Loucy (cell line): ENCODE measurements around the gene SLC7A9.

Source experiments
- H2AFZ ChIP-seq: fragments of 200-600 bp; sonication (generic); 2 replicates; pipeline ENCODE4 v1.6.0; 2016; ENCODE audit warnings: antibody characterized with exemption, mild to moderate bottlenecking, low read length, moderate library complexity
- H3F3A ChIP-seq: fragments of 200-600 bp; 2 replicates; pipeline ENCODE4 v1.6.0; 2016; ENCODE audit warnings: antibody characterized with exemption, low read depth, mild to moderate bottlenecking
- H3K27me3 ChIP-seq: fragments of 200-600 bp; sonication (generic); 2 replicates; pipeline ENCODE4 v1.6.1; 2014; ENCODE audit warnings: low read length, mild to moderate bottlenecking; ENCODE audit not compliant: insufficient read depth, poor library complexity, severe bottlenecking
- H3K36me3 ChIP-seq: fragments of 200-600 bp; sonication (generic); 2 replicates; pipeline ENCODE4 v1.6.1; 2016; ENCODE audit warnings: low read length; ENCODE audit not compliant: insufficient read depth
- H3K4me1 ChIP-seq: fragments of 200-600 bp; sonication (generic); 2 replicates; pipeline ENCODE4 v1.5.1; 2014; ENCODE audit warnings: low read length, mild to moderate bottlenecking; ENCODE audit not compliant: insufficient read depth, poor library complexity, severe bottlenecking
- H3K4me2 ChIP-seq: fragments of 200-600 bp; sonication (generic); 2 replicates; pipeline ENCODE4 v1.6.0; 2014; ENCODE audit warnings: antibody characterized with exemption, low read length, low read depth, mild to moderate bottlenecking; ENCODE audit not compliant: poor library complexity, severe bottlenecking
- H3K4me3 ChIP-seq: fragments of 200-600 bp; sonication (generic); 2 replicates; pipeline ENCODE4 v1.5.1; 2014; ENCODE audit warnings: low read length, mild to moderate bottlenecking, mixed read lengths; ENCODE audit not compliant: poor library complexity, severe bottlenecking
- H3K79me2 ChIP-seq: fragments of 200-600 bp; sonication (generic); 2 replicates; pipeline ENCODE4 v1.6.1; 2014; ENCODE audit warnings: low read length; ENCODE audit not compliant: insufficient read depth
- H3K9ac ChIP-seq: fragments of 200-600 bp; sonication (generic); 2 replicates; pipeline ENCODE4 v1.6.0; 2014; ENCODE audit warnings: mild to moderate bottlenecking, low read depth, low read length, moderate library complexity; ENCODE audit not compliant: poor library complexity, severe bottlenecking
- H3K9me2 ChIP-seq: fragments of 200-600 bp; sonication (generic); replicated peaks from 2 replicates; pipeline ENCODE4 v1.6.1; 2016; ENCODE audit warnings: low read depth, low read length, mixed read lengths
- H3K9me3 ChIP-seq: fragments of 200-600 bp; sonication (generic); 2 replicates; pipeline ENCODE4 v1.6.1; 2014; ENCODE audit warnings: mild to moderate bottlenecking, antibody characterized with exemption, low read length, low read depth; ENCODE audit not compliant: insufficient read depth
- H4K20me1 ChIP-seq: fragments of 200-600 bp; sonication (generic); 2 replicates; pipeline ENCODE4 v1.6.0; 2014; ENCODE audit warnings: antibody characterized with exemption, low read length, mild to moderate bottlenecking; ENCODE audit not compliant: insufficient read depth, poor library complexity, severe bottlenecking
- CTCF ChIP-seq: fragments of 200-600 bp; sonication (generic); conservative IDR thresholded peaks from 2 replicates; pipeline ENCODE4 v1.5.1; 2014; ENCODE audit warnings: mild to moderate bottlenecking, antibody characterized with exemption, low read length
- EZH2phosphoT487 ChIP-seq: fragments of 200-600 bp; IDR thresholded peaks from 2 replicates; pipeline ENCODE4 v1.6.1; 2018; ENCODE audit warnings: antibody characterized with exemption, mild to moderate bottlenecking, moderate library complexity, borderline replicate concordance

The SLC7A9 gene

GRCh38 chr19:32896516-32897214 lies 27.1 kb upstream of the SLC7A9 start:
- Histone ChIP-seq H3K9me2 (no peaks in the 10 kb centered on the region), H3K9ac (no peak overlapping the region), H3K27me3 (no peaks in the 10 kb centered on the region), H3K4me2 (no peak overlapping the region), H3K36me3 (peaks cover 5% of the 10 kb centered on the region; the same call in 1 of the 2 replicates), H3K4me1 (peaks cover 6% of the 10 kb centered on the region), H2AFZ (no peak overlapping the region), H3K4me3 (no peak overlapping the region), H3K79me2 (no peaks in the 10 kb centered on the region), H3K9me3 (peaks cover 2% of the 10 kb centered on the region; the same call in 1 of the 2 replicates), H3F3A (no peaks in the 10 kb centered on the region), H4K20me1 (no peaks in the 10 kb centered on the region)
- no peak for TF ChIP-seq CTCF
- TF ChIP-seq EZH2phosphoT487, result no peak

- TF ChIP-seq CTCF (no peak), EZH2phosphoT487 (no peak)
- H3K36me3 ChIP-seq, result peaks cover 5% of the 10 kb centered on the region; the same call in 1 of the 2 replicates
- no peak overlapping the region for H3K4me2 ChIP-seq
Measured at GRCh38 chr19:32895384-32895783, 25.8 kb upstream of the SLC7A9 start.

GRCh38 chr19:32891609-32892008 lies 22.0 kb upstream of the SLC7A9 start:
- Histone ChIP-seq H3K9ac (no peak overlapping the region), H3K9me2 (no peaks in the 10 kb centered on the region), H3K79me2 (no peaks in the 10 kb centered on the region), H3K27me3 (no peaks in the 10 kb centered on the region), H2AFZ (no peak overlapping the region), H3K4me1 (peaks cover 1% of the 10 kb centered on the region), H3F3A (no peaks in the 10 kb centered on the region), H3K4me3 (no peak overlapping the region), H3K36me3 (no peaks in the 10 kb centered on the region), H4K20me1 (no peaks in the 10 kb centered on the region), H3K9me3 (peaks cover 5% of the 10 kb centered on the region; the same call in 1 of the 2 replicates), H3K4me2 (no peak overlapping the region)
- TF ChIP-seq EZH2phosphoT487 (no peak), CTCF (no peak)

More at GRCh38 chr19:32895384-32895783, 25.8 kb upstream of the SLC7A9 start:
- H3K9me3 ChIP-seq, result peaks cover 5% of the 10 kb centered on the region; the same call in 1 of the 2 replicates
- no peaks in the 10 kb centered on the region for H3K79me2 ChIP-seq
- no peaks in the 10 kb centered on the region for H4K20me1 ChIP-seq
- no peaks in the 10 kb centered on the region for H3K27me3 ChIP-seq
- no peak overlapping the region for H3K4me3 ChIP-seq
- H2AFZ ChIP-seq, result no peak overlapping the region
- no peaks in the 10 kb centered on the region for H3K9me2 ChIP-seq
- H3K9ac ChIP-seq, result no peak overlapping the region
- no peaks in the 10 kb centered on the region for H3F3A ChIP-seq
- H3K4me1 ChIP-seq, result peaks cover 6% of the 10 kb centered on the region
